Endothelial cell (in vitro differentiated cells): ENCODE measurements around the gene RBP3. TPM values are rescaled to one million over a fixed set of nuclear protein-coding genes. Genes with fewer than 3 reads are reported as not detected.

Source experiments
- DNase-seq: peaks from one replicate; pipeline ENCODE4 v3.0.0; 2021; ENCODE audit warnings: low spot score
- H3K27ac Mint-ChIP-seq: one replicate; pipeline ENCODE4 v1.8.0; 2021; ENCODE audit warnings: mixed read lengths, inconsistent platforms; ENCODE audit not compliant: unreplicated experiment
- H3K27me3 Mint-ChIP-seq: one replicate; pipeline ENCODE4 v1.8.0; 2021; ENCODE audit warnings: mild to moderate bottlenecking, moderate library complexity, mixed read lengths, inconsistent platforms; ENCODE audit not compliant: unreplicated experiment
- H3K36me3 Mint-ChIP-seq: one replicate; pipeline ENCODE4 v1.8.0; 2021; ENCODE audit warnings: mild to moderate bottlenecking, low read depth, mixed read lengths, inconsistent platforms; ENCODE audit not compliant: unreplicated experiment
- H3K4me1 Mint-ChIP-seq: one replicate; pipeline ENCODE4 v1.8.0; 2021; ENCODE audit warnings: mild to moderate bottlenecking, mixed read lengths, inconsistent platforms; ENCODE audit not compliant: unreplicated experiment
- H3K4me3 Mint-ChIP-seq: one replicate; pipeline ENCODE4 v1.8.0; 2021; ENCODE audit warnings: mild to moderate bottlenecking, mixed read lengths, inconsistent platforms; ENCODE audit not compliant: unreplicated experiment
- H3K9me3 Mint-ChIP-seq: one replicate; pipeline ENCODE4 v1.8.0; 2021; ENCODE audit warnings: mixed read lengths, inconsistent platforms; ENCODE audit not compliant: unreplicated experiment
- total RNA-seq: library from RNA; stranded (reverse); fragmentation: NEBNext Ultra II Directional; extraction: Animal tissue kit (Norgen Biotek cat#: 25700); gene quantifications from one replicate; pipeline ENCODE4 v1.2.1, GENCODE V29; 2021; ENCODE audit not compliant: unreplicated experiment
- TF ChIP-seq, protein P1 (sequence below): fragments of 200-600 bp; sonication (generic); IDR thresholded peaks from one replicate; pipeline ENCODE4 v1.5.0; 2021; ENCODE audit warnings: antibody characterized with exemption; ENCODE audit not compliant: unreplicated experiment

Gene RBP3
- total RNA-seq, 1 donor from 2014 or later, result not detected

- Mint-ChIP-seq H3K36me3 (no peaks in the 10 kb centered on the region), H3K27ac (no peak overlapping the region), H3K4me1 (no peaks in the 10 kb centered on the region), H3K9me3 (no peaks in the 10 kb centered on the region), H3K27me3 (peaks cover 3% of the 10 kb centered on the region), H3K4me3 (no peak overlapping the region)
- TF ChIP-seq, protein P1, sequence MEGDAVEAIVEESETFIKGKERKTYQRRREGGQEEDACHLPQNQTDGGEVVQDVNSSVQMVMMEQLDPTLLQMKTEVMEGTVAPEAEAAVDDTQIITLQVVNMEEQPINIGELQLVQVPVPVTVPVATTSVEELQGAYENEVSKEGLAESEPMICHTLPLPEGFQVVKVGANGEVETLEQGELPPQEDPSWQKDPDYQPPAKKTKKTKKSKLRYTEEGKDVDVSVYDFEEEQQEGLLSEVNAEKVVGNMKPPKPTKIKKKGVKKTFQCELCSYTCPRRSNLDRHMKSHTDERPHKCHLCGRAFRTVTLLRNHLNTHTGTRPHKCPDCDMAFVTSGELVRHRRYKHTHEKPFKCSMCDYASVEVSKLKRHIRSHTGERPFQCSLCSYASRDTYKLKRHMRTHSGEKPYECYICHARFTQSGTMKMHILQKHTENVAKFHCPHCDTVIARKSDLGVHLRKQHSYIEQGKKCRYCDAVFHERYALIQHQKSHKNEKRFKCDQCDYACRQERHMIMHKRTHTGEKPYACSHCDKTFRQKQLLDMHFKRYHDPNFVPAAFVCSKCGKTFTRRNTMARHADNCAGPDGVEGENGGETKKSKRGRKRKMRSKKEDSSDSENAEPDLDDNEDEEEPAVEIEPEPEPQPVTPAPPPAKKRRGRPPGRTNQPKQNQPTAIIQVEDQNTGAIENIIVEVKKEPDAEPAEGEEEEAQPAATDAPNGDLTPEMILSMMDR, result no peak
- no peak for DNase-seq
Observed at GRCh38 chr10:47363781-47364180, 15.6 kb downstream of the RBP3 start.

DNA sequence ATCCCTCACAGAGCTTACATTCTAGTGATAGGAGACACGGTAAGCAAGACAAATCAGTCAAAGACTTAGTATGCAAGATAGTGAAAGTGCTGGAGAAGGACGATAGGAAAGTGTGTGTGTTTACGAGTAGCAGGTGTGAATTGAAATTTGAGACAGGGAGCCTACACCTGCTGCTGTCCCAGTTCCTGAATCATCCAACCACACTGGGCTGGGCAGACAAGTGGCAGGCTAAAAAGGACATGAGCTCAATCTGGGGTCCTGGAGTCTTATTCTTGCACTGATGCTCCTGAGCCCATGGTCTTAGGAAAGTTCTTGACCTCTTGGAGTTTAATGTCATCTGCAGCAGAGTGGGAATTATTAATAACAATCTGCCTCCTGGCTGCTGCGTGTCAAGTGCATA lies 16.2 kb downstream of the RBP3 start:
- peaks cover 2% of the 10 kb centered on the region for H3K27me3 Mint-ChIP-seq
- H3K4me3 Mint-ChIP-seq, result no peak overlapping the region
- H3K9me3 Mint-ChIP-seq, result no peaks in the 10 kb centered on the region
- no peak overlapping the region for H3K27ac Mint-ChIP-seq
- H3K36me3 Mint-ChIP-seq, result no peaks in the 10 kb centered on the region
- no peaks in the 10 kb centered on the region for H3K4me1 Mint-ChIP-seq
- no peak for DNase-seq
- TF ChIP-seq, protein P1, result no peak

DNA sequence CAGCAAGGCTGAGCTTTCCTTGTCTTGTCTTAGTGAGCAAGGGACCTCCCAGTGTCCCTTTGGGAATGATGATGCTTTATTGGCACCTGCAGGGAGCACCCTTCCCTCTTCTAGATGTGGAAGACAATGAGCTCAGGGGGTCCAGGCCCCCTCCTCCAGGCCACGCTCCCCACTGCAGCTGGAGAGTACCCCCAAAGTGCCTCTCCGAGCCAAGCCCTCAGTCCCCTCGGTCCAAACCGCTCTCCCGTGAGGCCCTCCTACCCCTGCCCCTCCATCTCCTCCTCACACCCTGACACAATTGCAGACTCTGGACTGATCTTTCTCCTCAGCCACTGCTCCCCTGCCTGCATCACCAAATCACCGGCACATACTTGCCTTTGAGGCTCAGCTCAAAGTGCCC lies 16.7 kb downstream of the RBP3 start:
- Mint-ChIP-seq H3K27ac (no peak overlapping the region), H3K27me3 (peaks cover 4% of the 10 kb centered on the region), H3K9me3 (no peaks in the 10 kb centered on the region), H3K36me3 (no peaks in the 10 kb centered on the region), H3K4me3 (no peak overlapping the region), H3K4me1 (no peaks in the 10 kb centered on the region)
- TF ChIP-seq, protein P1, result no peak
- no peak for DNase-seq

DNA sequence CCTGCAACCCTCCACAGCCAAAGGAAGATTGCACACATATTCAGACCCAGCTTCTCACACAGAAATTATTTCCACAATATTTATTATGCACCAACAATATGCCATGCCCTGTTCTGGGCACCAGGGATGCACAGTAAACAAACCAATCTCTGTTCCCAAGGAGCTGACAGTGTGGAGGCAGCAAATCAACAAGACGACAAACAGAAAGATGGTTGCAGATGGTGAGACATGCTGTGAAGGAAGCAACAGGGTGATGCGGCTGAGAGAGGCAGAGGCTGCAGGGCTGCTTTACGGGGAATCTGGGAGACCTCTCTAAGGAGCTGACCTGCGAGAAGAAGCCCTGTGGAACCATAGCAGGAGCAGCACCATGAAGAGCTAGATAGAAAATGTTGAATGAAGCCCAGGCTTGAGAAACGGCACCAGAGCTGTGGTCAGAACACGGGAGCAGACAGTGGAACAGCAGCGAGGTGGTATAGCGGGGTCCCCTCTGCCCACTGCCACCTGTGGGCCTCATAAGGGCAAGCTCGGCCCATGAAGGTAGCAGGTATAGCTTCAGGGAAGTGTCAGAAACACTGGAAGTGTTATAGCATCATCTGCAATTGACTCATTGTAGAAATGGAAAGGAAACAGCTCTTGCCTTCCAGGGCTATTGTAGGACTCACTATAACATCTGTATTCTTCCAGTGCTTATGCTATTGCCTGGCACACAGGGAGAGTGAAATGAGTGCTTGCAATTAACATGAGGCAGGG lies 17.4 kb downstream of the RBP3 start:
- no peak for DNase-seq
- Mint-ChIP-seq H3K36me3 (no peaks in the 10 kb centered on the region), H3K27me3 (peaks cover 4% of the 10 kb centered on the region), H3K27ac (no peak overlapping the region), H3K9me3 (no peaks in the 10 kb centered on the region), H3K4me3 (no peak overlapping the region), H3K4me1 (no peaks in the 10 kb centered on the region)
- TF ChIP-seq, protein P1, result no peak

DNA sequence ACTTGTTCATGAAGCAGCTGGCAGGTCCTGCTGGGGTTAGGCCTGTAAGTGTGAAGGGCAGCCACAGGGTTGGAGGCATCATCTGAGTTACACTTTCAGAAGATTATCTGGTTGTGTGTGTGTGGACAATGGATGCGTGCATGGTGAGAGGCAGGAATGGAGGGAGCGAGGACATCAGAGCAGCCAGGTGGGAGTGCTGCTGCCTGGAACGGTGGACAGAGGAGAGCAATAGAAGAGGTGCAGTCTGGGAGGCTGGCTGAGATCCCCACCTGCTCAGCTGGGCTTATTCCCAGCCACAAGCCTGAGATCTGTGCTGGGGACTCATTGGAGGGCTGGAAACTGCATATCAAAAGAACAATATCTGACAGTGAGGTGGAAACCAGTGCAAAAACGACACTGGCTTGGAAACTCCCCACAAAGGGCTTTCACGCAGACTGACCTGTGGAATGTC lies 18.0 kb downstream of the RBP3 start:
- Mint-ChIP-seq H3K9me3 (no peaks in the 10 kb centered on the region), H3K4me3 (no peak overlapping the region), H3K27me3 (peaks cover 4% of the 10 kb centered on the region), H3K4me1 (no peaks in the 10 kb centered on the region), H3K36me3 (no peaks in the 10 kb centered on the region), H3K27ac (no peak overlapping the region)
- TF ChIP-seq, protein P1, result no peak
- DNase-seq, result no peak
